Liver (tissue), 9 donors: ENCODE results near the gene SCUBE1. TPM values are rescaled to one million over a fixed set of nuclear protein-coding genes. Genes with fewer than 3 reads are reported as not detected.

Experiments used
- DNase-seq: peaks from one replicate; pipeline ENCODE4 v3.0.0-alpha.2; 2017; ENCODE audit warnings: low spot score
- H3K27ac ChIP-seq, 2 donors: one replicate each; pipeline ENCODE4 v1.7.0; 2013; ENCODE audit warnings: inconsistent platforms in 2 of 2, low read length in 2 of 2, control low read depth in 1 of 2, low read depth in 1 of 2, mild to moderate bottlenecking in 1 of 2
- H3K27me3 ChIP-seq, 4 donors: one replicate each; pipeline versions ENCODE4 v1.6.1 to v1.7.0; 2013; ENCODE audit warnings: low read length in 3 of 4, inconsistent platforms in 1 of 4, mild to moderate bottlenecking in 1 of 4, moderate library complexity in 1 of 4; ENCODE audit not compliant: control insufficient read depth in 4 of 4, insufficient read depth in 4 of 4
- H3K36me3 ChIP-seq, 4 donors: one replicate each; pipeline versions ENCODE4 v1.6.1 to v1.7.0; 2013; ENCODE audit warnings: low read length in 3 of 4, mild to moderate bottlenecking in 3 of 4, low read depth in 1 of 4, moderate library complexity in 1 of 4; ENCODE audit not compliant: control insufficient read depth in 4 of 4, insufficient read depth in 3 of 4
- H3K4me1 ChIP-seq, 4 donors: one replicate each; pipeline versions ENCODE4 v1.6.1 to v1.7.0; 2013; ENCODE audit warnings: low read length in 3 of 4, mild to moderate bottlenecking in 3 of 4, moderate library complexity in 1 of 4; ENCODE audit not compliant: control insufficient read depth in 4 of 4, insufficient read depth in 4 of 4
- H3K4me3 ChIP-seq, 3 donors: one replicate each; pipeline versions ENCODE4 v1.6.1 to v1.7.0; 2013; ENCODE audit warnings: low read length in 3 of 3, control low read depth in 1 of 3, low read depth in 1 of 3, mild to moderate bottlenecking in 1 of 3
- H3K9ac ChIP-seq, 2 donors: one replicate each; pipeline ENCODE4 v1.7.0; 2013; ENCODE audit warnings: low read length in 2 of 2, mild to moderate bottlenecking in 2 of 2, moderate library complexity in 2 of 2, control low read depth in 1 of 2, low read depth in 1 of 2
- H3K9me3 ChIP-seq, 4 donors: one replicate each; pipeline versions ENCODE4 v1.6.1 to v1.7.0; 2013; ENCODE audit warnings: low read length in 3 of 4; ENCODE audit not compliant: control insufficient read depth in 4 of 4
- ATF3 ChIP-seq: IDR thresholded peaks from 2 replicates; pipeline ENCODE4 v1.6.1; 2016; ENCODE audit warnings: antibody characterized with exemption
- CTCF ChIP-seq: fragments of 150-350 bp; IDR thresholded peaks from 2 replicates; pipeline ENCODE4 v1.5.1; 2017; ENCODE audit warnings: improper control_type of control experiment, low read depth, low read length; ENCODE audit not compliant: missing input control
- EGR1 ChIP-seq, 2 donors: IDR thresholded peaks; 2 replicates each; pipeline ENCODE4 v1.6.1; 2016 to 2018; ENCODE audit warnings: antibody characterized with exemption in 2 of 2, low read depth in 2 of 2
- FOXA1 ChIP-seq: IDR thresholded peaks from 2 replicates; pipeline ENCODE4 v1.6.1; 2016; ENCODE audit warnings: antibody characterized with exemption
- FOXA2 ChIP-seq: IDR thresholded peaks from 2 replicates; pipeline ENCODE4 v1.6.1; 2016; ENCODE audit warnings: antibody characterized with exemption
- GABPA ChIP-seq, 2 donors: IDR thresholded peaks in 1 of 2; conservative IDR thresholded peaks in 1 of 2; 2 replicates each; pipeline ENCODE4 v1.6.1; 2016; ENCODE audit warnings: antibody characterized with exemption in 2 of 2, mild to moderate bottlenecking in 1 of 2, moderate library complexity in 1 of 2
- HNF4A ChIP-seq, 2 donors: conservative IDR thresholded peaks; 2 replicates each; pipeline ENCODE4 v1.6.1; 2016; ENCODE audit warnings: antibody characterized with exemption in 2 of 2, mild to moderate bottlenecking in 2 of 2
- HNF4G ChIP-seq: IDR thresholded peaks from 2 replicates; pipeline ENCODE4 v1.6.1; 2016; ENCODE audit warnings: antibody characterized with exemption
- JUND ChIP-seq, 2 donors: IDR thresholded peaks; 2 replicates each; pipeline ENCODE4 v1.6.1; 2016; ENCODE audit warnings: antibody characterized with exemption in 2 of 2
- MAX ChIP-seq: IDR thresholded peaks from 2 replicates; pipeline ENCODE4 v1.6.1; 2016; ENCODE audit warnings: antibody characterized with exemption
- NR2F2 ChIP-seq: IDR thresholded peaks from 2 replicates; pipeline ENCODE4 v1.6.1; 2016; ENCODE audit warnings: antibody characterized with exemption
- REST ChIP-seq: IDR thresholded peaks from 2 replicates; pipeline ENCODE4 v1.6.1; 2016; ENCODE audit warnings: antibody characterized with exemption, mild to moderate bottlenecking
- RXRA ChIP-seq, 2 donors: IDR thresholded peaks; 2 replicates each; pipeline ENCODE4 v1.6.1; 2017 to 2018; ENCODE audit warnings: antibody characterized with exemption in 2 of 2, mild to moderate bottlenecking in 1 of 2
- SP1 ChIP-seq: IDR thresholded peaks from 2 replicates; pipeline ENCODE4 v1.6.1; 2018; ENCODE audit warnings: antibody characterized with exemption, mild to moderate bottlenecking
- TAF1 ChIP-seq: conservative IDR thresholded peaks from 2 replicates; pipeline ENCODE4 v1.6.1; 2016; ENCODE audit warnings: antibody characterized with exemption, mild to moderate bottlenecking
- WGBS: extraction: QIAGEN DNeasy Blood & Tissue Kit; methylation state at CpG from one replicate; pipeline ENCODE4 v1.1.7; 2013; 5-methylcytosine and 5-hydroxymethylcytosine counted together
- polyA plus RNA-seq, 2 donors: library from polyadenylated mRNA; stranded (reverse) in 1 of 2; unstranded in 1 of 2; fragments of 200-250 nt in 1 of 2; fragments of >200 nt in 1 of 2; fragmentation: Nextera tagmentation in 1 of 2; extraction: Ambion mirVana in 1 of 2; gene quantifications; one replicate each; pipeline versions ENCODE4 v1.2.1 to v1.2.3, GENCODE V29; 2013 to 2015
- total RNA-seq, 2 donors: library from RNA; depleted of rRNA; stranded (reverse); fragments of >200 nt; gene quantifications; one replicate each; pipeline ENCODE4 v1.2.3, GENCODE V29; 2014
- donor health status: healthy.
- donor health status: healthy.
- donor health status: healthy.
- donor health status: healthy.
- donor health status: healthy.

SCUBE1 gene
- total and polyA plus RNA-seq, 4 donors = 0.07 to 0.46 (median 0.08) TPM; not detected in 1

- TF ChIP-seq JUND (IDR thresholded peaks at IDR 0.05) = no peak
Measured at GRCh38 chr22:43197271-43197941, 145.8 kb downstream of the SCUBE1 start (continued).

GRCh38 chr22:43191831-43192230 lies 151.3 kb downstream of the SCUBE1 start:
- H3K4me3 ChIP-seq = no peak overlapping the region
- no peak overlapping the region for H3K9ac ChIP-seq
- peaks cover 0 to 4% (median 0%) of the 10 kb centered on the region in 4 donors for H3K4me1 ChIP-seq
- DNase-seq = no peak
- no peaks in the 10 kb centered on the region for H3K9me3 ChIP-seq
- no peak overlapping the region for H3K27ac ChIP-seq
- peaks cover 0 to 2% (median 0%) of the 10 kb centered on the region in 4 donors for H3K27me3 ChIP-seq
- H3K36me3 ChIP-seq = no peaks in the 10 kb centered on the region
- TF ChIP-seq EGR1 (IDR thresholded peaks at IDR 0.05; ENCODE audit: low read depth in 2 of 2) (no peak), ATF3 (no peak)

GRCh38 chr22:43188829-43189545 lies 154.2 kb downstream of the SCUBE1 start:
- no peaks in the 10 kb centered on the region for H3K36me3 ChIP-seq
- WGBS = 94% methylated on average over 5 of the region's 5 CpGs
- no peak overlapping the region for H3K4me3 ChIP-seq
- H3K9ac ChIP-seq = no peak overlapping the region
- H3K27ac ChIP-seq = no peak overlapping the region
- no peak for DNase-seq
- H3K27me3 ChIP-seq = no peaks in the 10 kb centered on the region
- H3K4me1 ChIP-seq = peaks cover 5 to 17% (median 11%) of the 10 kb centered on the region in 4 donors
- TF ChIP-seq JUND (IDR thresholded peaks at IDR 0.05) = no peak
- TF ChIP-seq ATF3 = no peak
- TF ChIP-seq RXRA (IDR thresholded peaks at IDR 0.05) = no peak
- no peak for TF ChIP-seq GABPA (IDR thresholded peaks at IDR 0.05 in 1 of 2, conservative IDR thresholded peaks at IDR 0.05 in 1 of 2)
- no peak for TF ChIP-seq SP1
- TF ChIP-seq HNF4G = no peak
- no peak for TF ChIP-seq CTCF
- no peak for TF ChIP-seq NR2F2
- no peaks in the 10 kb centered on the region for H3K9me3 ChIP-seq

GRCh38 chr22:43187171-43188099 lies 155.7 kb downstream of the SCUBE1 start:
- no peaks in the 10 kb centered on the region for H3K9me3 ChIP-seq
- peak; percentile 97 for DNase-seq
- H3K27me3 ChIP-seq = no peaks in the 10 kb centered on the region
- H3K9ac ChIP-seq = peak overlapping the region; percentile 32 to 73
- H3K36me3 ChIP-seq = no peaks in the 10 kb centered on the region
- peak overlapping the region; percentile 58 to 78 (median 61) for H3K4me3 ChIP-seq
- peak overlapping the region; percentile 86 to 90 for H3K27ac ChIP-seq
- WGBS = 4% methylated on average over 65 of the region's 86 CpGs
- H3K4me1 ChIP-seq = peaks cover 5 to 17% (median 11%) of the 10 kb centered on the region in 4 donors
- peak; percentile 57 for TF ChIP-seq SP1
- peak in 1 of 2 donors; percentile 15 for TF ChIP-seq HNF4A (conservative IDR thresholded peaks at IDR 0.05)
- TF ChIP-seq TAF1 = no peak
- peak in 1 of 2 donors; percentile 25 for TF ChIP-seq EGR1 (IDR thresholded peaks at IDR 0.05; ENCODE audit: low read depth in 2 of 2)
- TF ChIP-seq FOXA1 = no peak
- TF ChIP-seq FOXA2 = no peak
- TF ChIP-seq ATF3 = no peak
- no peak for TF ChIP-seq HNF4G
- peak; percentile 52 for TF ChIP-seq REST
- TF ChIP-seq GABPA (IDR thresholded peaks at IDR 0.05 in 1 of 2, conservative IDR thresholded peaks at IDR 0.05 in 1 of 2) = peak; percentile 78 to 92
- TF ChIP-seq MAX = no peak
- TF ChIP-seq NR2F2 = no peak
